ENCODE measurements around the gene FBXO15.
A peak's percentile ranks its signal among the peaks of the same experiment; 100 is the strongest.

FBXO15 gene

DNA sequence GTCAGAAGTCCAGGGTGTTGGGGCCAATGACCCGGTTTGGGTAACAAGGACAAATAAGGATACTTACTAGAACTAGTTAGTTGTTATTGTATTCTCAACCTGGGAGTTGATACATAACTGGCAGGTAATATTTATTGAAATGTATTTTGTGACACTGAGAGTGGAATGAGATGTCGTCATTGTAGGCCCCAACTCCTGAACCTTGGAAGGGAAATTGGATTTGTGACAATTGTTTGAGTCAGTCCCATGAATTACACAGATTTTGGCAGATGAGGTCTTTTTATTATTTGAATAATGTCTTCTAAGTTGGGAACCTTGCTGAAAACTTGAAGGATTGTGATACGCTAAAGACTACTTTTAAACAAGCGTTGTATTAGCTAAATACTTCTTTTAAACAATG lies 5.7 kb upstream of the FBXO15 start:
- no peak for DNase-seq

DNA sequence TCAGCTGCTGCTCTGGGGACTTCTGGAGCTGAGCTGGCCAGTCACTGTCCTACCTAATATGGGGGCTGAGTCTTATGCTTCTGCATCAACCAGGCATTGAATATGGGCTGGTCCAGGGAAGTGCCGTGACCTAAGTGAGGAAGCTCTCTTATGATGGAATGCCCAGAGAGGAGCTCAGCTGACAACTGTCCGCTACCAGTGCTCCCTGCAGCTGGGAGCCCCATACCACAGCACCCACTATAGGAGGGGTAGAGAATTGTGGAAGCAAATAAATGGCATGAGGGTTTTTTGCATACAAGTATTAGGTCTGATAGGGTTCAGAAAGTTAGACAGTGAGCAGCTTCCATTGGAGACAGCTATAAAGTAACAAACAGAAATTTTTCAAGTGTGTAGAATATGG lies 5.2 kb upstream of the FBXO15 start:
- no peak for DNase-seq

DNA sequence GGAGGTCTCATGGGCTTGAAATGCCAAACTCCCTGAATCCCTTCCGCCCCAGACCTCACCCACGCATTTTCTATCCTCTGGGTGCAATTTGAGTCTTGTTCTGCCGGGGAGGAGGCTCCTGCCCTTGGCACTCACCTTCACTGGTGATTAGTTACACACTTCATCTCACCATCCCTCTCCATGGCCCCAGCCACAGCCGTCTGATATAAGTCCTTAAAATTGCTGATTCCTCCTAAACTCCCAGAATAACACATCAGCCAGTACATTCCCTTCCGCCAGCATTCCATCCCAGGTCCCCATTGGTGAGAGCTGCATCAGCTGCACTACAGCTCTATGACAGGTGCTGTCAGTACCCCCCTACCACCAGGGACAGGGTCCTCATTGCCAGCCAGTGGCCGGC lies 4.6 kb upstream of the FBXO15 start:
- DNase-seq, result no peak

DNA sequence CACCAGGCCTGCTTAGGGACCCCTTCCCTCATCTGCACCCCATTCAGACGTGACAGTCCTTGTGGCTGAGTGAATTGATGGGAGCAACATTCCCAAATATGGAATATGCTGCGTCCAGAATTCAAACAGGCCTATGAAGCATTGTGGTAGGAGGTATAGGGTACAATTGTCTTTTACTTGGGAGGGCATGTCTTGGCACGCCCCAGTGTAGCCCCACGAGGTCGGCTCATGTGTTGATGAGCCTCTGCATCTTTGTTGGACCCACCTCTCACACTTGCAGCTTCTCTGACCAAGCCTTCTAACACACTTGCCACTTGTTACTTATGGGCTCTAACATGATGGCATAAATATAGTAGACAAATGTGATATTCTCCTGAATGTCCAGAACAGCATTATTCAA lies 2.2 kb upstream of the FBXO15 start:
- no peak for DNase-seq

DNA sequence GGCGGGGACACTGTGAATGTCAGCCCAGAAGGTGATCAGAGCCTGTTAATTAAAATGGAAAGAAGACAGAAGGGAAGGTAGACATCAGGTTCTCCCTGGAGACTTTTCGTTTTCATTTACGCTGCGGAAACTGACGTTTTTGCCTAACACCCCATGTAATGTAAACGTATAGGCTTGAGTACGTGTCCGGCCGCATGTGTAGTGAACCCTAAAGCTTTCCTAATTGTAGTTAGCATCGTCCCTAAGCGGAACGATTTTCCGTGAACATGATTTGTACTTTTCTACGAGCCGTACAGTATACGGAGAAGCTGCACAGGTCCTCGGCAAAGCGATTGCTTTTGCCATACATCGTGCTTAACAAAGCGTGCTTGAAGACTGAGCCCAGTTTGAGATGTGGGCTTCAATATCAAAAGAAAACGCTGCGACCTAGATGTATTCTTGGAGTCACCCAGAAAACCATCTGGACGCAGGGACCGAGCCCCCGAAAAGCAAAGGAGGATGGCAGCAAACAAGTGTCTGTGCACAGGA lies 973 bp upstream of the FBXO15 start:
- no peak for DNase-seq

DNA sequence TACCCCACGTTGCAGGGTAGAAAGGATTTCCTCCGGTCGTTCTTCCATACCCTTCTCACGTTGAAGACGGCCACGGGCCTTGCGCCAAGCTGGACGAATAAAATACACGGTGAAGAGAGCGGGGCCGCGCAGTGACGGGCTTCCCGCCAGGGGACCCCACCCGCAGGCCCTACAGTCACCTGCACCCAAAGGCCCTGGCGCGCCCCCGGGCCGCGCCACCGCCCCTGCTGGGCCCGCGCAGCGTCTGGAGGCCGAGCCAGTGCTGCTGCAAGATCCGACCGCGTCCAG lies 199 bp downstream of the FBXO15 start:
- DNase-seq, result no peak

DNA sequence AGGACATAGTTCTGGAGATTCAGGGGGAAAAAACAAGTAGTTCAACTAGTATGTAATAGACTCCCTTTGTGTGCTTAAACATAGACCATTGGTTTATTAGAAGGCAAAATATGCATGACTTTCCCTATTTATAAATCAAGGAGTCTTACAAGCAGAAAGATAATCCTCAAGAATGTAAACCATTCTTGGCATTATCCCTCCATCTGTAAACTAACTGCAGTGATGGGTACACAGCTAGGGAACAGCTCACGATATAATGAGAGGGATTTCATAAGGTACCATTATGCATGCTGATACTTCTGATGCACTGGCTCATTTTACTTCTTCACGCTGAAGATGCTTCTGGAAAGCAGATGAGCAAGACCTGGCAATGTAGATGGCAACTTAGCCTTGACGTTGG lies 878 bp downstream of the FBXO15 start:
- no peak for DNase-seq

DNA sequence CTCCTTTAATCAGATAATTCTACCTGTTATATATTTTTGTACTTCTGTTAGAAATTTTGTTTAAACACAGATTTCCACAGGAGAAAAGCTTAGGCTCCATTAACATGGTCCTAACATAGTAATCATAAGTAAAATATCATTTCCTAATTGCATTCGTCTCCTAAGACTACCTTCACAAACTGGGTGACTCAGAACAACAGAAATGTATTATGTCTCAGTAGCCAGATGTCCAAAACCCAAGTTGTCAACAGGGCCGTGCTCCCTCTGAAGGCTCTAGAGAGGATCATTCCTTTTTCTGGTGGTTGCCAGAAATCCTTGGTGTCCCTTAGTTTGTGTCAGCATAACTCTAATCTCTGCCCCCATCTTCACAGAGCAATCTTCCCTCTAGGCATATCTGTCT lies 5.4 kb downstream of the FBXO15 start:
- DNase-seq, result no peak

DNA sequence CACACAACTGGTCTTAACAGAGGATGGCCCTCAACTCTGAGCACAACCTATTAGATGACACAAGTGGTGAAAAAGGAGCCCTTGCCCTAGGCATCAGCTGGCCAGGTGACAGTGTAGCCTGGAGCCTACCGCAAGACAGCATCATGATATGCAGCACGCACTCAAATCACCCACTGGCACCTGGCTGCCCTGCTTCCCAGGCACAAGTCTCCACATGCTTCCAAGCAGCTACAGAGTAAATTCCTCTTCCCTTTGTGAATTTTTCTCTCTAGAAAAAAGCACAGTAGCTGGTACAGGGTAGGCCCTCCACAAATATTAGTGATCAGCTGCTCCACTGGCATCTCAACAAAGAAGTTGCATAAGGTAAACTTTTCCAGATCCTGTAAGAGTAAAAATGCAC lies 6.0 kb downstream of the FBXO15 start:
- no peak for DNase-seq

DNA sequence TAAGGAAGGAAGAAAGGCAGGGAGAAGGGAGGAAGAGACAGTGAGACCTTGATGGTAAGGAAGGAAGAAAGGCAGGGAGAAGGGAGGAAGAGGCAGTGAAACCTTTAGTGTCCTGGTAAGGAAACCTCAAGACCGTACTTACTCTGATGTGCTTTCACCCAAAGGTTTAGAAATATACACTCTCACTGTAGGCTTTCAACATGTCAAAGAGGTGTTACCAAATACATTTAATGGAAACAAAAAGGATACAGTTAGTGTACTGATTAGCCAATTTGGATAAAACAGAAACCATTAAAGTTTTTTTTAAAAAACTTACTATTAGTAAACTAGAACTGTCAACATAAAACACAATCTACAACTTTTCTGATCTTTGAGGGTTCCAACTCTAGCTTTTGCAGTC lies 7.1 kb downstream of the FBXO15 start:
- no peak for DNase-seq

DNA sequence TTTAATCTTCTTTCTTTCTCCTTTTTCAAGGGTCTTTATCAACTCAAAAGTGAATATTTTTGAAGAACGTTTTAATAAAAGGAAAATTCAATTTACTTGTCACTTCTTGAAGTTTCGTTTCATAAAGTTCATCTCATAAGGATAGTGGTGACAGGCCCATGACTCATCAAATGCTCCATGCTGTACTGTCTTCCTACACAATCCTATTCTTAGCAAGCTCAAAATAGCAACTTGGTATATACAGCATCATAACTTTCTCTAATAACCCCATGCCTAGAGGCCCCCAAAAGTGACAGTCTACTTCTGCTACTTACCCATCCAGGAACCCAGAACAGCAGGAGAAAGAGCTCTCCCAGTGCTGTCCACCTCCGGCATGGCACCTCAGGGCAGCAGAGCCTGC lies 7.7 kb downstream of the FBXO15 start:
- DNase-seq, result peak; percentile 14

DNA sequence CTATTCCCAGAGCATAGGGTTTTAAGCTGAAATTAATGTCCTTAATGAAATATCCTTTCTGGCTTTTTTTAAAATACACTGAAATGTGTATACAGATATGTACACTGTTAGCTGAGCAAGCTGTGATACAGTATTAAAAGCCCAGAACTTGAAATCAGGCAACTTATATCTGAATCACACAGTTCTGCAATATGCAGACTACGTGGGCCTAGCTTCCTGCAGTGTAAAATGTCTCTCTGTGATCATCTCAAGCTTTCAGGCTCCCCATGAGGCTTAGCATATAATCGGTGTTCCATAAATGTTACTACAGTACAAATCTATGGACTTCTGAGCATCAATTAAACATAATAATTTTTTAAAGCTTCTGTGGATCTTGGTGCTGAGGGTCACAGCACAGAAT lies 8.2 kb downstream of the FBXO15 start:
- DNase-seq, result no peak

DNA sequence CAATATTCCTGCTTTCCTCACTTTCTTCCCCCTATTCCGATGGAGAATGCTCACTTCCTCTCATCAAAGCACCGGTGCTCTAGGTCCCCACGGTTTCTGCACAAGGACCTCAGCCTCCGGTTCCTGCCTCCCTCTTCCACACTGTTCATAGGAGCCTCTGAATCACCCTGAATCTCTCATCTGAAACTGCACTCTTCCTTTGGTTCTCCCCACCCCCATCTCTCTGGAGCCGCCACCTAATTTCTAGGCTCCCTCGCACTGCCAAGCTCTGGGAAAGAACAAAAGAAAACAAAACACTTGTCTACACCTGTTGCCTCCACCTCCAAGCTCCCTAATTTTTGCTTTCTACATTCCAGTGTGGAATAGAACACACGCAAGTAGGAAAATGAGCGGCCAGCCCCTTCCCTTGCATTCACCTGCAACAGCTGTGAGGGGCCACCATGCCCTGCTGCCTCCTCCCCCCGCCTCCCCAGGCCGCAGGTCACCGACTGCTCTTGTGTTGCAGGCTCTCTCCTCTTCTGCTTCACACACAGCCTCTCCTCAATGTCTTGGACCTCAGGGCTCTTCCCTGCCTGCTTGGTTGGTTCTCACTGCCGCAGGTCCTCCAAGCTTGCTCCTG lies 9.6 kb downstream of the FBXO15 start:
- no peak for DNase-seq

DNA sequence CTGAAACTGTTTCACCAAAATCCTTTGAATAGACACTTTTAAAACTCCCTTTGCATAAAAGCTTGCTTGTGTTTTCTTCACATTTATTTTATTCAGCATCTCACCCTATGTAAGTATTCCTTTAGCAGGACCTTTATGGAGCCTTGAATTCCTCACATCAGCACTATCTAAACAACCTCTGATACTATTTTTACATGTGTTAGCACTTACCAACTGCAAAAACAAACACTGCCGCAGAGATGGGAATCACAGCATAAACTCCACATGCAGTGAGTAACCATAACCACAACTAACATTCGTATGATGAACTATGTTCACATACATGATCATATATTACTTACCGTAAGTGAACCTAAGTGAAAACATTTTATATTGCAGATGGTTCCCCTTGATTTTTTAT lies 15.4 kb downstream of the FBXO15 start:
- DNase-seq, result no peak

DNA sequence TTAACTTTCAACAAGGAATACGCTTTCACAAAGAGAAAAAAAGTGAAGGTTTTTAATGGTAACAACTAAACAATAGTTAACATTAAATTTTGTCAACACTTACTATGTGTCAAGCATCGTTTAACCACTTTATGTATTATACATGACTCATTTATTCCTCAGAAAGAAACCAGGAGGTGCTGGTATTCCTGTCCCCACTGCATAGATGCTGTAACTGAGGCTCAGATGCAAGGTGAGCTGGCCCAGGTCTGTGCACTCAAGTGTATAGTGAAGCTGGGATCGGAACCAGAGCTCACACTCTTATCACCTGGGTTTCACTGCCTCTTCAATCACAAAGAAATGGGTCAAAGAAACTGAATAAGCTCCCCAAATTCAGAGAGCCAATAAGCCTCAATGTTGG lies 16.5 kb downstream of the FBXO15 start:
- no peak for DNase-seq

DNA sequence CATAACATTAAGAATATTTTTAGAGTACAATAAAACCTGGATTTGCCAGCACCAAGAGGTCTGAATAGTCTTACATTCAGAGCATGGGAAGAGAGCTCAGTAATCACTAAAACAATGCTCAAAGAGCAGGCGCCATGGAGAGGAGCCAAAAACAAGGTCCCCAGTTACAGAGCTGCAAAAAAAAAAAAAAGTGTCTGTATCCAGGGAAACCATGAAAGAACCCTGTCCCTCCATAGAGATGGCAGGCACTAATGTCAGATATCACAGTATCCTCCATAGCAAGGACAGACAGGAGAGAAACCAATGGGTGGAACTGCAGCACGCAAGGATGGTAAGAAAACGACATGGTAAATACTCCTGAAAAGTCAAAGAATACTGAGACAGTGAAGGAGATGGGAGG lies 19.5 kb downstream of the FBXO15 start:
- DNase-seq, result no peak

DNA sequence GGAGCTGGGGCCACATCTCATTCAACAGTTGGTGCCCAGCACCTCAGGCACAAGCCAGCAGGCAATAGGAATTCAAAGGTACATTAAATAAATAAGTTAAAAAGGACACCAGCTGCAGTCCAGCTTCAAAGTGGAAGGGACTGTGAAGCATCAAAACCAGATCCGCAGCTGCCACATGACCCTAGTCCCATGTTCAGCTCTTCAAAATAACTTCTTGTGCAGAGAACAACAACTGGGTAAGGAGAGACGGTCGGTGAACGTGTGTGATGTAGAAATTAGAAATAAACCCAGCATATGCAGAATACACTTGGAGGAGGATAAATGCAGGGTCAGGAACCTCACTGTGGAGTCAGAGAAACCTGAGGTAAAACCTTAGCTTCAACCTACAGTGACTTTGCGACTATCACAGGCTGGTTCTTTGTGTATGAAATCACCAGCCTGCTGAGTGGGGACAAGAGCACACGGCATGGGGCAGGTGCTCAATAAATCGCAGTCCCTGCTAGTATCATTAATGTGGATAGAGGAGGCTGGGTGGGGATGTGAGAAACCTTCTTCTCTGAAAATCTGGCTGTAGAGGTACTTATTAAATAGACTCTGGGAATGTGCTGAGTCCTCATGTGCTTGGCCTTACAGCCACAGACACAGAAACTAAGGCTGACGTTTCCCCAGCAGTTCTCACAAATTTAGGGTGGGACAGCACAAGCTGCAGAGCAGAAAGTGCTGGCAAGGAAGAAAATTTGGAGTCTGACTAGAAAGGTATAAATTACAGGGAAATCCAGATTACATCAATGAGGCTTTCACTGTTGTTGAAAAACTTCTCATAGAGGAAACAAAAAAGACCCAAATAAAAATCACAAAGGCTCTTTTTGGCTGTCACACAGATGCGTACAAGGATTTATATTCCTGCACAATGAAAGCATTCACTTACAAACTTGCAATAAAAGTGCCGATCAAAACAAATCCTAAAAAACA lies 20.7 kb downstream of the FBXO15 start:
- no peak for DNase-seq

DNA sequence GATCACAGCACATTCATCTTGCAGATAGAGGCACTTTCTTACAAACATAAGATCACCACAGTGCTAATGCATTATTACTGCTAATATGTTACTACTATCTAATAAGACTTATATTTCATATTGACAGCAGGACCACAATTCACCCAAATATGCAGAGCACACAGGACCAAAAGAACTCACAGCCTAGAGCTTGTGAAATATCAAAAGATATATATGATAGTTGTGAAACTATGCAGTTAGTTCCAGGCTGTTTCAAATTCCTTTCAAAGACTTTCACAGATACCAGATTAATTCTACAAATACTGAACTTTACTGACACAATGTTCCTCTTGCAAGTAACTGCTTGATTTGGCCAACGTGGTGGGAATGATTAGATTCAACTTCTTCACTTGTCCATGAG lies 23.0 kb downstream of the FBXO15 start:
- no peak for DNase-seq

DNA sequence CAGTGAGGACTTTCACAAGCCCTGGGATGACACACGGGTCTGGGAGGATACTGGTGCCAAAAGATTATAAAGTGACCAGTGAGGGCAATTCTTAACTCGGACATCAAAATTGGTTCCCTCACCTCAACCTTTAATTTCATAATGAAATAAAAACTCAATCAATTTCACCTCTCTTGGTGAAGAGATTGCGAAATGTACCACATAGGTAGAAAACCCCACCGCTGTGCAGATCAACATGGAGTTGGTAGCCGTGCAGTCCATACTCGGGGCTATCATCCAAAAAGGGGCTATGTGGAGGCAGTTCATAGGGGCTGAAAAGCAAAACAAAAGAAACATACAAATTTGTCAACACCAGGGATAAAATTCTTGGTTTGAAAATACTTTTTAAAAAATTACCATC lies 24.4 kb downstream of the FBXO15 start:
- DNase-seq, result no peak

DNA sequence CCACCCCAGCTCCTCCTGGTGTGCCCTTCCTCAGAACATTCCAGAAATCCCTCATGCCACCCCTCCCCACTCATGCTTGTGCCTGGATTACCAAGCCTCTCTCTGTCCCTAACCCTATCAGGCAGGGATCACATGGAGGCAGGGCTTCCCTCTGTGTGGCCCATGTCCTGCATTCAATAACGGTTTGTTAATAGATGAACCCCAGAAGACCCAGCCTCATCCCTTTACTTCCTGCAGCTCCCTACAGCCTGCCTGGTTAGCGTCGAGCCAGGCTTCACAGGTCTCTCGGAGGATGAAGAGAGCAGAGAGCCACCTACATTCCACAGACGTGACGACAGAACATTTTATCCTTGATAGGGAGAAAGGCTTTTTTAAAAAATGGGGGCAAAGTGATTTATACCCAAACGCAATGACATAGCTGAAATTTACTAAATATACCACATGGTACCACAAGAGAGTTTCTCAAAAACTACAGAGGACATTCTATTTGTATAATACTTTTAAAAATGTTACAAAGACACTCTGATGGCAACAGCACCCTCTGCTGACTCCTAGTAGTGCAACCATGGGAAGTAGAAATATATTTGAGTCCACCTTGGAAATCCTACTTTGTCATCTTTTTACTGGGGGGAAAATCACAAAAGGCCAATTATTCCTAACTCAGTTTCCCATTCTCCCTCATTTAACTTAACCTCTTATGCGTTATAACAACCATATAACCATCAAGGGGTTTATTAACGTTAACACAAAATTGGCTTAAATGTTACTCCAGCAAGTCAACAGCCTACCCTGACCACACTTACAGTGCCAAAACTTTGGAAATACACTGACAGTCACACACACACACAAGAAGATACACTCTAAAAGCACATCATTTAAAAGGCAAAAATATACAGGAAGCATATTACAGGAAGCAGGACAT lies 30.7 kb downstream of the FBXO15 start:
- no peak for DNase-seq

DNA sequence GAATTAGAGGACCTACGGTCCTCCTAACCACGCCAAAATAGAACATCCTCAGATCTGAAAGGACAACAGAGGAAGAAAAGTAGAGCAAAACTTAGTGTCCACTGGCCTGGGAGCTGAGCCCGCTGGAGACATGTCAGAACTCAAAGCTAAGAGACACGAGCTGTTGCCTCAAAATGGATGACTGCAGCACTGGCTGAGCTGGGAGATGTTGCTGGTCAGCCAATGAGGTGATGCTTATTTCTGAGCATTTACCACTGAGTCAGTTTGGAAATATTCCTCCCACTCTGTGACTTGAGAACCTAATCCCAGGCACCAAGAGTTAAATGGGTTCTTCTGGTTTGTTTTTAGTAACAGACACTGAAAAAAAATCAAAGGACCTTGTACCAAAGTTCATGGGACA lies 32.6 kb downstream of the FBXO15 start:
- DNase-seq, result no peak

DNA sequence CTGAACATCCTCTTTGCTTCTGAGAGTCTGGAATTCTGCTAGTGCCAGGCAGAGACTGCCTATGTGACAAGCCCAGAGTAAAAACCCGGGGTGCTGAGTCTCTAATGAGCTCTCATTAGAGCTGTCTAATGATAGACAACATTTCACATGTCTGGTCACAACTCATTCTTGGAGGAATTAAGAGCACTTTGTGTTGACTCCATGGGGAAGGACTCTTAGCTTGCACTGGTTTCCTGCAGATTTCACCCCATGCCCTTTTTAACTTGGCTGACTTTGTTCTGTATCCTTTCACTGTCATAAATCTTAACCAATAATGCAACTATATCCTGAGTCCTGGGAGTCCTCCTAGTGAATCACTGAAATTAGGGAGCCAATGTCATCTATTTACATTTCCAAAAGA lies 33.5 kb downstream of the FBXO15 start:
- no peak for DNase-seq

DNA sequence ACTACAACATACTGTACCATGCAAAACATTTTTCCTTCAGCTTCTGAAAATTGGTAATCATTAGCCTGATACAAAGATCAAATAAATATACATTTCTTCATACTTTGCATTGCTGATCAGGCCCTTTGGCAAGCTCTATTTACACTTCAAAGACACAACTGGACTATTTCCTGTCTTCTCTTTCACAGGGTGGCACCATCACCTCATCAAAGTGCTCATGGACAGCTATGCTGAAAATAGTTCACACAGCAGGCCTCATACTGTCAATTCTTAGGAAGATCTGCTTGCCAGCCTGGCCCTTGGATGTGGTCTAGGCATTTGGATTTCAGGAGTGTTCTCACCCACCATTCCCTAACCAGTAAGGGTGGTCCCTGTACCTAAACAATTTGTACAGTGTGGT lies 33.9 kb downstream of the FBXO15 start:
- no peak for DNase-seq

DNA sequence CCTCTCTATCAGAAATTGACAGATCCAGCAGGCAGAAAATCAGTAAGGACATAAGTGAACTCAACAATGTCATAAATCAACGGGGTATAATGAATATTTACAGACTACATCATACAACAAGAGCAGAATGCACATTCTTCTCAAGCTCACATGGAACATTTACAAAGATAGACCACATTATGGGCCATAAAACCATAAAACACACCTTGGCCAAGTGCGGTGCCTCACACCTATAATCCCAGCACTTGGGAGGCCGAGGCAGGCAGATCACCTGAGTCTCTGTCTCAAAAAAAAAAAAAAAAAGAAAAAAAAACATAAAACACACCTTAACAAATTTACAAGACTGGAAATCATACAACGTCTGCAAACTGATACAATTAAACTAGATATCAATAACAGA lies 36.7 kb downstream of the FBXO15 start:
- no peak for DNase-seq

Measured in activated naive CD4-positive, alpha-beta T cell treated with Interleukin-2 at 50 U/mL for 16 hours (primary cell).